Endothelial cell of umbilical vein (primary cell): ENCODE measurements around the gene PLXNA4. TPM values are rescaled to one million over a fixed set of nuclear protein-coding genes. Genes with fewer than 3 reads are reported as not detected.

Experiments
- BruUV-seq: library from RNA; stranded (reverse); fragments of 400-500 nt; replicated peaks from 2 replicates; lab custom pipeline; 2021; lab: Mats Ljungman, UMichigan
- CTCF ChIA-PET: fragments of 300-600, 350-600 bp; sonication (Branson Sonifier 250); formaldehyde crosslinking; loops from one replicate; lab custom pipeline; 2021; ENCODE audit warnings: antibody characterized with exemption, inconsistent platforms; lab: Charles Lee
- POLR2A ChIA-PET: fragments of 300-600, 350-600 bp; sonication (Branson Sonifier 250); formaldehyde crosslinking; loops from one replicate; lab custom pipeline; 2021; ENCODE audit warnings: antibody characterized with exemption, inconsistent platforms; lab: Charles Lee
- DNase-seq: peaks from one replicate; pipeline ENCODE4 v3.0.0-alpha.2; 2011; ENCODE audit warnings: low read depth, low spot score
- FAIRE-seq: peaks from 2 replicates; lab custom pipeline; 2011; peaks lifted over from hg19 to GRCh38; lab: Jason Lieb, UNC
- H2AFZ ChIP-seq: 2 replicates; pipeline ENCODE4 v1.6.0; 2012; ENCODE audit warnings: low read depth, low read length, control low read depth, inconsistent platforms
- H3K27ac ChIP-seq: 2 replicates; pipeline ENCODE4 v1.5.1; 2011; ENCODE audit warnings: low read depth, mild to moderate bottlenecking, control low read depth, low read length, moderate library complexity; ENCODE audit not compliant: insufficient read depth
- H3K27me3 ChIP-seq, 2 experiments: 2 replicates each; pipeline versions ENCODE4 v1.6.0 to v1.6.1; 2011; ENCODE audit warnings: low read length in 2 of 2, mixed read lengths in 1 of 2; ENCODE audit not compliant: control insufficient read depth in 2 of 2, insufficient read depth in 2 of 2
- H3K36me3 ChIP-seq, 2 experiments: 2 replicates in 1 of 2; 3 replicates in 1 of 2; pipeline ENCODE4 v1.5.1; 2011; ENCODE audit warnings: low read length in 2 of 2, mild to moderate bottlenecking in 1 of 2, moderate library complexity in 1 of 2; ENCODE audit not compliant: control insufficient read depth in 2 of 2, insufficient read depth in 2 of 2; ENCODE audit errors: extremely low read depth in 1 of 2
- H3K4me1 ChIP-seq: 3 replicates; pipeline ENCODE4 v1.5.1; 2011; ENCODE audit warnings: mild to moderate bottlenecking, low read length; ENCODE audit not compliant: control insufficient read depth, insufficient read depth; ENCODE audit errors: extremely low read depth
- H3K4me2 ChIP-seq: 2 replicates; pipeline ENCODE4 v1.6.1; 2011; ENCODE audit warnings: low read length, control low read depth, mixed read lengths; ENCODE audit not compliant: insufficient read depth
- H3K4me3 ChIP-seq, 3 experiments: fragments of 200-600 bp in 1 of 3; sonication (generic), shearing (Covaris generic) in 1 of 3; replicated peaks in 1 of 3; 2 replicates each; pipeline ENCODE4 v1.5.1; 2011 to 2016; ENCODE audit warnings: control low read depth in 3 of 3, low read length in 3 of 3, mild to moderate bottlenecking in 2 of 3, inconsistent platforms in 1 of 3, low read depth in 1 of 3, moderate library complexity in 1 of 3; ENCODE audit not compliant: insufficient read depth in 1 of 3
- H3K79me2 ChIP-seq: 2 replicates; pipeline ENCODE4 v1.6.0; 2012; ENCODE audit warnings: low read length, inconsistent platforms; ENCODE audit not compliant: control insufficient read depth, insufficient read depth
- H3K9ac ChIP-seq: replicated peaks from 2 replicates; pipeline ENCODE3; 2011; ENCODE audit warnings: low read length, control low read depth; ENCODE audit not compliant: insufficient read depth; ENCODE audit errors: extremely low read depth
- H3K9me1 ChIP-seq: replicated peaks from 3 replicates; pipeline ENCODE4 v1.6.0; 2011; ENCODE audit warnings: mild to moderate bottlenecking, low read length; ENCODE audit not compliant: control insufficient read depth, insufficient read depth; ENCODE audit errors: extremely low read depth
- H3K9me3 ChIP-seq: replicated peaks from 2 replicates; pipeline ENCODE4 v1.5.1; 2012; ENCODE audit warnings: low read length, inconsistent platforms; ENCODE audit not compliant: control insufficient read depth, insufficient read depth
- H4K20me1 ChIP-seq: replicated peaks from 2 replicates; pipeline ENCODE3; 2011; ENCODE audit warnings: mild to moderate bottlenecking, low read length; ENCODE audit not compliant: control insufficient read depth, insufficient read depth; ENCODE audit errors: extremely low read depth
- CTCF ChIP-seq, 2 donors: IDR thresholded peaks; 1 replicate in 1 of 2; 2 replicates in 1 of 2; pipeline ENCODE4 v1.5.1; 2011; ENCODE audit warnings: low read length in 2 of 2, mild to moderate bottlenecking in 2 of 2, moderate library complexity in 2 of 2, control low read depth in 1 of 2, inconsistent platforms in 1 of 2, low read depth in 1 of 2; ENCODE audit not compliant: insufficient read depth in 1 of 2; ENCODE audit errors: extremely low read depth in 1 of 2
- POLR2A ChIP-seq: IDR thresholded peaks from 2 replicates; pipeline ENCODE4 v1.6.1; 2012; ENCODE audit warnings: low read depth, mild to moderate bottlenecking, control low read depth, low read length
- POLR2AphosphoS5 ChIP-seq: IDR thresholded peaks from 2 replicates; pipeline ENCODE4 v1.6.1; 2012; ENCODE audit warnings: low read depth, mild to moderate bottlenecking, control low read depth, low read length, moderate library complexity; ENCODE audit not compliant: insufficient read depth
- dilution Hi-C: fragments of 300-500 bp; cut with MboI; formaldehyde crosslinking; loops from one replicate; pipeline ENCODE4 v1.15.0; 2019; ENCODE audit warnings: low sequenced_read_pairs; ENCODE audit not compliant: extremely low pct_ligation_motif_present
- intact Hi-C: fragments of 100-400 bp; cut with micrococcal nuclease; formaldehyde crosslinking; loops from one replicate; pipeline ENCODE4 v1.10.0; 2022
- polyA plus RNA-seq, 4 experiments: library from polyadenylated mRNA; depleted of rRNA in 3 of 4; stranded (reverse) in 3 of 4; unstranded in 1 of 4; fragments of >200 nt; gene quantifications; 2 replicates each; pipeline versions ENCODE4 v1.2.1 to v1.2.3, GENCODE V29; 2011 to 2012; ENCODE audit warnings: missing spikeins in 1 of 4
- total RNA-seq: library from RNA; stranded (reverse); gene quantifications from 2 replicates; pipeline ENCODE4 v1.2.3, GENCODE V29; 2021

Gene PLXNA4
- total and polyA plus RNA-seq, 2 donors (not counting 3 experiments of a cell fraction or from before 2014, with no cell fraction given) = 12.1 to 20.4 TPM

GRCh38 chr7:132580717-132581285, 4.5 kb upstream of the PLXNA4 start:
- FAIRE-seq (peak; percentile 96), DNase-seq (peak; percentile 78)
- no peak overlapping the region for H2AFZ ChIP-seq
- H3K36me3 ChIP-seq = no peaks in the 10 kb centered on the region
- peaks cover 3% of the 10 kb centered on the region for H3K79me2 ChIP-seq
- H3K9me3 ChIP-seq = no peaks in the 10 kb centered on the region
- intact Hi-C loops = loop anchor here (1.0 to 2.0 kb wide), 7 partner anchors 186 to 888 kb away; no protein-coding TSS in a partner anchor
- no peak overlapping the region for H3K27ac ChIP-seq
- H3K4me1 ChIP-seq = peaks cover 7% of the 10 kb centered on the region
- no peak overlapping the region for H3K4me2 ChIP-seq
- no TSS peak for BruUV-seq
- CTCF ChIA-PET = interaction anchor here (0.6 to 11.8 kb wide), 97 partner anchors 8 to 1840 kb away, joined by 3 to 268 read pairs (median 4); no protein-coding TSS in a partner anchor
- no peak overlapping the region for H3K9ac ChIP-seq
- no peaks in the 10 kb centered on the region for H4K20me1 ChIP-seq
- H3K27me3 ChIP-seq = no peaks in the 10 kb centered on the region
- no peak overlapping the region for H3K4me3 ChIP-seq
- no peaks in the 10 kb centered on the region for H3K9me1 ChIP-seq
- POLR2A ChIA-PET = no interaction called here
- dilution Hi-C loops = no loop called here
- no peak for TF ChIP-seq POLR2AphosphoS5
- no peak for TF ChIP-seq POLR2A
- peak; percentile 59 to 76 for TF ChIP-seq CTCF (IDR thresholded peaks at IDR 0.05; ENCODE audit: extremely low read depth in 1 of 2, insufficient read depth in 1 of 2, low read depth in 1 of 2, low read length in 2 of 2)

- Histone ChIP-seq H3K4me3 (no peak overlapping the region), H3K79me2 (peaks cover 6% of the 10 kb centered on the region), H4K20me1 (no peaks in the 10 kb centered on the region), H3K4me2 (no peak overlapping the region), H3K9me1 (no peaks in the 10 kb centered on the region), H3K4me1 (peaks cover 10% of the 10 kb centered on the region), H3K9ac (no peak overlapping the region), H3K27ac (no peak overlapping the region), H3K27me3 (no peaks in the 10 kb centered on the region), H2AFZ (no peak overlapping the region), H3K36me3 (no peaks in the 10 kb centered on the region), H3K9me3 (no peaks in the 10 kb centered on the region)
- no TSS peak for BruUV-seq
- DNase-seq (no peak), FAIRE-seq (no peak)
- POLR2A ChIA-PET = no interaction called here
- dilution Hi-C loops (no loop called here), intact Hi-C loops (loop anchor here (1.0 to 2.0 kb wide), 7 partner anchors 186 to 888 kb away; no protein-coding TSS in a partner anchor)
- peak in 1 of 2 donors; percentile 9 for TF ChIP-seq CTCF (IDR thresholded peaks at IDR 0.05; ENCODE audit: extremely low read depth in 1 of 2, insufficient read depth in 1 of 2, low read depth in 1 of 2, low read length in 2 of 2)
- TF ChIP-seq POLR2AphosphoS5 = no peak
- CTCF ChIA-PET = interaction anchor here (0.6 to 11.8 kb wide), 97 partner anchors 8 to 1840 kb away, joined by 3 to 268 read pairs (median 4); no protein-coding TSS in a partner anchor
Observed at GRCh38 chr7:132580277-132580676, 4.0 kb upstream of the PLXNA4 start.
